HepG2 (cell line): ENCODE measurements around the gene JMJD6. TPM values are rescaled to one million over a fixed set of nuclear protein-coding genes. Genes with fewer than 3 reads are reported as not detected.

Experiments used
- EED ChIP-seq: sonication (generic); formaldehyde crosslinking; IDR thresholded peaks from 2 replicates; pipeline ENCODE4 v1.5.0; 2020; ENCODE audit warnings: mild to moderate bottlenecking, missing genetic modification reagents
- ETV6 ChIP-seq: sonication (generic); formaldehyde crosslinking; conservative IDR thresholded peaks from 2 replicates; pipeline ENCODE4 v1.4.0; 2020; ENCODE audit warnings: missing genetic modification reagents
- KAT8 ChIP-seq: IDR thresholded peaks from 2 replicates; pipeline ENCODE4 v1.6.1; 2016; ENCODE audit warnings: missing genetic modification reagents, missing compliant biosample characterization
- MYC ChIP-seq: sonication (generic); formaldehyde crosslinking; IDR thresholded peaks from 2 replicates; pipeline ENCODE4 v1.9.0; 2021; ENCODE audit warnings: missing genetic modification reagents, borderline replicate concordance
- SCMH1 ChIP-seq: sonication (generic); formaldehyde crosslinking; IDR thresholded peaks from 2 replicates; pipeline ENCODE4 v1.9.0; 2021; ENCODE audit warnings: missing genetic modification reagents, mild to moderate bottlenecking, borderline replicate concordance
- ZNF432 ChIP-seq: sonication (generic); formaldehyde crosslinking; IDR thresholded peaks from 2 replicates; pipeline ENCODE4 v1.5.0; 2020; ENCODE audit warnings: missing genetic modification reagents, mild to moderate bottlenecking, borderline replicate concordance
- ZNF503 ChIP-seq: sonication (generic); formaldehyde crosslinking; IDR thresholded peaks from 2 replicates; pipeline ENCODE4 v1.4.0; 2020; ENCODE audit warnings: missing genetic modification reagents
- ZNF678 ChIP-seq: sonication (generic); formaldehyde crosslinking; IDR thresholded peaks from 2 replicates; pipeline ENCODE4 v1.4.0; 2020; ENCODE audit warnings: mild to moderate bottlenecking, missing genetic modification reagents
- ZNF749 ChIP-seq: sonication (generic); formaldehyde crosslinking; IDR thresholded peaks from 2 replicates; pipeline ENCODE4 v1.8.0; 2022; ENCODE audit warnings: mild to moderate bottlenecking, missing genetic modification reagents, moderate library complexity, borderline replicate concordance
- ZSCAN12 ChIP-seq: sonication (generic); formaldehyde crosslinking; IDR thresholded peaks from 2 replicates; pipeline ENCODE4 v1.9.0; 2021; ENCODE audit warnings: mild to moderate bottlenecking, missing genetic modification reagents
- ZSCAN21 ChIP-seq: sonication (generic); formaldehyde crosslinking; IDR thresholded peaks from 2 replicates; pipeline ENCODE4 v1.8.0; 2022; ENCODE audit warnings: mild to moderate bottlenecking, missing genetic modification reagents, moderate library complexity, borderline replicate concordance
- polyA plus RNA-seq, 8 experiments: library from polyadenylated mRNA; depleted of rRNA in 3 of 8; stranded (reverse) in 7 of 8; unstranded in 1 of 8; fragments of >200 nt; fragmentation: Illumina TruSeq in 4 of 8; extraction: Trizol in 4 of 8; gene quantifications; 2 replicates each; pipeline versions ENCODE4 v1.2.1 to v1.2.3, GENCODE V29; 2011 to 2016; ENCODE audit warnings: low read depth in 4 of 8, missing spikeins in 1 of 8, mixed read lengths in 1 of 8; ENCODE audit not compliant: insufficient read depth in 1 of 8
- total RNA-seq, 5 experiments: library from RNA; depleted of rRNA; stranded (reverse); fragments of >200 nt; fragmentation: Illumina TruSeq; extraction: Trizol; gene quantifications; 2 replicates each; pipeline ENCODE4 v1.2.3, GENCODE V29; 2016; ENCODE audit warnings: low read depth in 1 of 5
- TF ChIP-seq, protein P1 (sequence below): IDR thresholded peaks from 2 replicates; pipeline ENCODE4 v1.6.1; 2016; ENCODE audit warnings: missing genetic modification reagents, missing compliant biosample characterization
- TF ChIP-seq, protein P2 (sequence below): sonication (generic); formaldehyde crosslinking; IDR thresholded peaks from 2 replicates; pipeline ENCODE4 v1.4.0; 2020; ENCODE audit warnings: mild to moderate bottlenecking, low read depth, missing genetic modification reagents
- TF ChIP-seq, protein P3 (sequence below), 2 experiments: sonication (generic) in 1 of 2; formaldehyde crosslinking in 1 of 2; IDR thresholded peaks; 2 replicates each; pipeline versions ENCODE4 v1.5.1 to v1.6.1; 2011 to 2020; ENCODE audit warnings: borderline replicate concordance in 1 of 2, low read depth in 1 of 2, low read length in 1 of 2, mild to moderate bottlenecking in 1 of 2, missing genetic modification reagents in 1 of 2, moderate library complexity in 1 of 2
- TF ChIP-seq, protein P4 (sequence below): sonication (generic); formaldehyde crosslinking; IDR thresholded peaks from 2 replicates; pipeline ENCODE4 v1.5.0; 2020; ENCODE audit warnings: mild to moderate bottlenecking, missing genetic modification reagents
- TF ChIP-seq, protein P5 (sequence below): IDR thresholded peaks from 2 replicates; pipeline ENCODE4 v1.6.1; 2012; ENCODE audit warnings: inconsistent platforms

The JMJD6 gene
- total and polyA plus RNA-seq, 2 of the 13 experiments (the other 11 are each of a cell fraction or from before 2014, with no cell fraction given) = 33.6 to 41.0 TPM

- TF ChIP-seq ZNF749 (CRISPR knock-in tag) (0 out of 2 replicates have a peak, but pooled peaks have one; percentile 24), ZSCAN12 (CRISPR knock-in tag) (no peak), ZNF503 (CRISPR knock-in tag) (0 out of 2 replicates have a peak, but pooled peaks have one; percentile 18), ETV6 (0 out of 2 replicates have a peak, but pooled peaks have one; percentile 44), ZNF432 (no peak), ZNF678 (no peak; the same call in 1 of the 2 replicates), KAT8 (CRISPR knock-in tag) (no peak), EED (CRISPR knock-in tag) (peak; percentile 13; the same call in 1 of the 2 replicates), ZSCAN21 (peak; percentile 42), SCMH1 (CRISPR knock-in tag) (no peak), MYC (CRISPR knock-in tag) (peak; percentile 82)
- TF ChIP-seq, protein P1, sequence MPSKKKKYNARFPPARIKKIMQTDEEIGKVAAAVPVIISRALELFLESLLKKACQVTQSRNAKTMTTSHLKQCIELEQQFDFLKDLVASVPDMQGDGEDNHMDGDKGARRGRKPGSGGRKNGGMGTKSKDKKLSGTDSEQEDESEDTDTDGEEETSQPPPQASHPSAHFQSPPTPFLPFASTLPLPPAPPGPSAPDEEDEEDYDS = no peak
- TF ChIP-seq, protein P2, sequence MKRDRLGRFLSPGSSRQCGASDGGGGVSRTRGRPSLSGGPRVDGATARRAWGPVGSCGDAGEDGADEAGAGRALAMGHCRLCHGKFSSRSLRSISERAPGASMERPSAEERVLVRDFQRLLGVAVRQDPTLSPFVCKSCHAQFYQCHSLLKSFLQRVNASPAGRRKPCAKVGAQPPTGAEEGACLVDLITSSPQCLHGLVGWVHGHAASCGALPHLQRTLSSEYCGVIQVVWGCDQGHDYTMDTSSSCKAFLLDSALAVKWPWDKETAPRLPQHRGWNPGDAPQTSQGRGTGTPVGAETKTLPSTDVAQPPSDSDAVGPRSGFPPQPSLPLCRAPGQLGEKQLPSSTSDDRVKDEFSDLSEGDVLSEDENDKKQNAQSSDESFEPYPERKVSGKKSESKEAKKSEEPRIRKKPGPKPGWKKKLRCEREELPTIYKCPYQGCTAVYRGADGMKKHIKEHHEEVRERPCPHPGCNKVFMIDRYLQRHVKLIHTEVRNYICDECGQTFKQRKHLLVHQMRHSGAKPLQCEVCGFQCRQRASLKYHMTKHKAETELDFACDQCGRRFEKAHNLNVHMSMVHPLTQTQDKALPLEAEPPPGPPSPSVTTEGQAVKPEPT = 0 out of 2 replicates have a peak, but pooled peaks have one; percentile 20
- TF ChIP-seq, protein P3, sequence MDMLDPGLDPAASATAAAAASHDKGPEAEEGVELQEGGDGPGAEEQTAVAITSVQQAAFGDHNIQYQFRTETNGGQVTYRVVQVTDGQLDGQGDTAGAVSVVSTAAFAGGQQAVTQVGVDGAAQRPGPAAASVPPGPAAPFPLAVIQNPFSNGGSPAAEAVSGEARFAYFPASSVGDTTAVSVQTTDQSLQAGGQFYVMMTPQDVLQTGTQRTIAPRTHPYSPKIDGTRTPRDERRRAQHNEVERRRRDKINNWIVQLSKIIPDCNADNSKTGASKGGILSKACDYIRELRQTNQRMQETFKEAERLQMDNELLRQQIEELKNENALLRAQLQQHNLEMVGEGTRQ (IDR thresholded peaks at IDR 0.05; ENCODE audit: low read depth, low read length) = peak; percentile 88
- TF ChIP-seq, protein P3 (CRISPR knock-in tag; IDR thresholded peaks at IDR 0.05; ENCODE audit: borderline replicate concordance) = peak; percentile 85
- TF ChIP-seq, protein P4, sequence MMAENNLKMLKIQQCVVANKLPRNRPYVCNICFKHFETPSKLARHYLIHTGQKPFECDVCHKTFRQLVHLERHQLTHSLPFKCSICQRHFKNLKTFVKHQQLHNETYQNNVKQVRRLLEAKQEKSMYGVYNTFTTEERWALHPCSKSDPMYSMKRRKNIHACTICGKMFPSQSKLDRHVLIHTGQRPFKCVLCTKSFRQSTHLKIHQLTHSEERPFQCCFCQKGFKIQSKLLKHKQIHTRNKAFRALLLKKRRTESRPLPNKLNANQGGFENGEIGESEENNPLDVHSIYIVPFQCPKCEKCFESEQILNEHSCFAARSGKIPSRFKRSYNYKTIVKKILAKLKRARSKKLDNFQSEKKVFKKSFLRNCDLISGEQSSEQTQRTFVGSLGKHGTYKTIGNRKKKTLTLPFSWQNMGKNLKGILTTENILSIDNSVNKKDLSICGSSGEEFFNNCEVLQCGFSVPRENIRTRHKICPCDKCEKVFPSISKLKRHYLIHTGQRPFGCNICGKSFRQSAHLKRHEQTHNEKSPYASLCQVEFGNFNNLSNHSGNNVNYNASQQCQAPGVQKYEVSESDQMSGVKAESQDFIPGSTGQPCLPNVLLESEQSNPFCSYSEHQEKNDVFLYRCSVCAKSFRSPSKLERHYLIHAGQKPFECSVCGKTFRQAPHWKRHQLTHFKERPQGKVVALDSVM (CRISPR knock-in tag) = no peak; the same call in 1 of the 2 replicates
- TF ChIP-seq, protein P5, sequence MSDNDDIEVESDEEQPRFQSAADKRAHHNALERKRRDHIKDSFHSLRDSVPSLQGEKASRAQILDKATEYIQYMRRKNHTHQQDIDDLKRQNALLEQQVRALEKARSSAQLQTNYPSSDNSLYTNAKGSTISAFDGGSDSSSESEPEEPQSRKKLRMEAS = peak; percentile 67
- TF ChIP-seq, all 625 proteins: peak for 240
These were observed 11.5 kb upstream of the JMJD6 start, which contains the start of gene MFSD11 (continued) for GRCh38 chr17:76737676-76738467.
